Endothelial cell of umbilical vein (primary cell): ENCODE data around the gene BMP8A. TPM values are rescaled to one million over a fixed set of nuclear protein-coding genes. Genes with fewer than 3 reads are reported as not detected.
A peak's percentile ranks its signal among the peaks of the same experiment; 100 is the strongest.

Source experiments
- BruUV-seq: library from RNA; stranded (reverse); fragments of 400-500 nt; replicated peaks from 2 replicates; lab custom pipeline; 2021; lab: Mats Ljungman, UMichigan
- CTCF ChIA-PET: fragments of 300-600, 350-600 bp; sonication (Branson Sonifier 250); formaldehyde crosslinking; loops from one replicate; lab custom pipeline; 2021; ENCODE audit warnings: antibody characterized with exemption, inconsistent platforms; lab: Charles Lee
- POLR2A ChIA-PET: fragments of 300-600, 350-600 bp; sonication (Branson Sonifier 250); formaldehyde crosslinking; loops from one replicate; lab custom pipeline; 2021; ENCODE audit warnings: antibody characterized with exemption, inconsistent platforms; lab: Charles Lee
- DNase-seq: peaks from one replicate; pipeline ENCODE4 v3.0.0-alpha.2; 2011; ENCODE audit warnings: low read depth, low spot score
- FAIRE-seq: peaks from 2 replicates; lab custom pipeline; 2011; peaks lifted over from hg19 to GRCh38; lab: Jason Lieb, UNC
- H2AFZ ChIP-seq: 2 replicates; pipeline ENCODE4 v1.6.0; 2012; ENCODE audit warnings: low read depth, low read length, control low read depth, inconsistent platforms
- H3K27ac ChIP-seq: 2 replicates; pipeline ENCODE4 v1.5.1; 2011; ENCODE audit warnings: low read depth, mild to moderate bottlenecking, control low read depth, low read length, moderate library complexity; ENCODE audit not compliant: insufficient read depth
- H3K27me3 ChIP-seq, 2 experiments: 2 replicates each; pipeline versions ENCODE4 v1.6.0 to v1.6.1; 2011; ENCODE audit warnings: low read length in 2 of 2, mixed read lengths in 1 of 2; ENCODE audit not compliant: control insufficient read depth in 2 of 2, insufficient read depth in 2 of 2
- H3K36me3 ChIP-seq, 2 experiments: 2 replicates in 1 of 2; 3 replicates in 1 of 2; pipeline ENCODE4 v1.5.1; 2011; ENCODE audit warnings: low read length in 2 of 2, mild to moderate bottlenecking in 1 of 2, moderate library complexity in 1 of 2; ENCODE audit not compliant: control insufficient read depth in 2 of 2, insufficient read depth in 2 of 2; ENCODE audit errors: extremely low read depth in 1 of 2
- H3K4me1 ChIP-seq: 3 replicates; pipeline ENCODE4 v1.5.1; 2011; ENCODE audit warnings: mild to moderate bottlenecking, low read length; ENCODE audit not compliant: control insufficient read depth, insufficient read depth; ENCODE audit errors: extremely low read depth
- H3K4me2 ChIP-seq: 2 replicates; pipeline ENCODE4 v1.6.1; 2011; ENCODE audit warnings: low read length, control low read depth, mixed read lengths; ENCODE audit not compliant: insufficient read depth
- H3K4me3 ChIP-seq, 3 experiments: fragments of 200-600 bp in 1 of 3; sonication (generic), shearing (Covaris generic) in 1 of 3; replicated peaks in 1 of 3; 2 replicates each; pipeline ENCODE4 v1.5.1; 2011 to 2016; ENCODE audit warnings: control low read depth in 3 of 3, low read length in 3 of 3, mild to moderate bottlenecking in 2 of 3, inconsistent platforms in 1 of 3, low read depth in 1 of 3, moderate library complexity in 1 of 3; ENCODE audit not compliant: insufficient read depth in 1 of 3
- H3K79me2 ChIP-seq: 2 replicates; pipeline ENCODE4 v1.6.0; 2012; ENCODE audit warnings: low read length, inconsistent platforms; ENCODE audit not compliant: control insufficient read depth, insufficient read depth
- H3K9ac ChIP-seq: replicated peaks from 2 replicates; pipeline ENCODE3; 2011; ENCODE audit warnings: low read length, control low read depth; ENCODE audit not compliant: insufficient read depth; ENCODE audit errors: extremely low read depth
- H3K9me1 ChIP-seq: replicated peaks from 3 replicates; pipeline ENCODE4 v1.6.0; 2011; ENCODE audit warnings: mild to moderate bottlenecking, low read length; ENCODE audit not compliant: control insufficient read depth, insufficient read depth; ENCODE audit errors: extremely low read depth
- H3K9me3 ChIP-seq: replicated peaks from 2 replicates; pipeline ENCODE4 v1.5.1; 2012; ENCODE audit warnings: low read length, inconsistent platforms; ENCODE audit not compliant: control insufficient read depth, insufficient read depth
- H4K20me1 ChIP-seq: replicated peaks from 2 replicates; pipeline ENCODE3; 2011; ENCODE audit warnings: mild to moderate bottlenecking, low read length; ENCODE audit not compliant: control insufficient read depth, insufficient read depth; ENCODE audit errors: extremely low read depth
- EZH2 ChIP-seq: IDR thresholded peaks from 2 replicates; pipeline ENCODE4 v1.6.1; 2012; ENCODE audit warnings: borderline replicate concordance, low read depth, mild to moderate bottlenecking, moderate library complexity, low read length, inconsistent platforms; ENCODE audit not compliant: severe bottlenecking
- FOS ChIP-seq: IDR thresholded peaks from 2 replicates; pipeline ENCODE4 v1.6.1; 2011; ENCODE audit warnings: mild to moderate bottlenecking, low read length, moderate library complexity, borderline replicate concordance; ENCODE audit not compliant: insufficient read depth
- GATA2 ChIP-seq: IDR thresholded peaks from 2 replicates; pipeline ENCODE4 v1.7.0; 2011; ENCODE audit warnings: low read depth, mild to moderate bottlenecking, moderate library complexity, mixed read lengths, low read length; ENCODE audit not compliant: insufficient read length, insufficient read depth
- MAX ChIP-seq: IDR thresholded peaks from 2 replicates; pipeline ENCODE4 v1.6.1; 2011; ENCODE audit not compliant: insufficient read depth, insufficient read length
- MYC ChIP-seq: IDR thresholded peaks from one replicate; pipeline ENCODE4 v1.6.1; 2011; ENCODE audit warnings: mild to moderate bottlenecking, low read depth, low read length
- POLR2A ChIP-seq: IDR thresholded peaks from 2 replicates; pipeline ENCODE4 v1.6.1; 2012; ENCODE audit warnings: low read depth, mild to moderate bottlenecking, control low read depth, low read length
- POLR2AphosphoS5 ChIP-seq: IDR thresholded peaks from 2 replicates; pipeline ENCODE4 v1.6.1; 2012; ENCODE audit warnings: low read depth, mild to moderate bottlenecking, control low read depth, low read length, moderate library complexity; ENCODE audit not compliant: insufficient read depth
- dilution Hi-C: fragments of 300-500 bp; cut with MboI; formaldehyde crosslinking; loops from one replicate; pipeline ENCODE4 v1.15.0; 2019; ENCODE audit warnings: low sequenced_read_pairs; ENCODE audit not compliant: extremely low pct_ligation_motif_present
- intact Hi-C: fragments of 100-400 bp; cut with micrococcal nuclease; formaldehyde crosslinking; loops from one replicate; pipeline ENCODE4 v1.10.0; 2022
- polyA plus RNA-seq, 4 experiments: library from polyadenylated mRNA; depleted of rRNA in 3 of 4; stranded (reverse) in 3 of 4; unstranded in 1 of 4; fragments of >200 nt; gene quantifications; 2 replicates each; pipeline versions ENCODE4 v1.2.1 to v1.2.3, GENCODE V29; 2011 to 2012; ENCODE audit warnings: missing spikeins in 1 of 4
- total RNA-seq: library from RNA; stranded (reverse); gene quantifications from 2 replicates; pipeline ENCODE4 v1.2.3, GENCODE V29; 2021
- TF ChIP-seq, protein P1 (sequence below), 2 donors: IDR thresholded peaks; 1 replicate in 1 of 2; 2 replicates in 1 of 2; pipeline ENCODE4 v1.5.1; 2011; ENCODE audit warnings: low read length in 2 of 2, mild to moderate bottlenecking in 2 of 2, moderate library complexity in 2 of 2, control low read depth in 1 of 2, inconsistent platforms in 1 of 2, low read depth in 1 of 2; ENCODE audit not compliant: insufficient read depth in 1 of 2; ENCODE audit errors: extremely low read depth in 1 of 2

Gene BMP8A
- total and polyA plus RNA-seq, 2 donors (not counting 3 experiments of a cell fraction or from before 2014, with no cell fraction given) = 0.25 to 0.44 TPM

DNA sequence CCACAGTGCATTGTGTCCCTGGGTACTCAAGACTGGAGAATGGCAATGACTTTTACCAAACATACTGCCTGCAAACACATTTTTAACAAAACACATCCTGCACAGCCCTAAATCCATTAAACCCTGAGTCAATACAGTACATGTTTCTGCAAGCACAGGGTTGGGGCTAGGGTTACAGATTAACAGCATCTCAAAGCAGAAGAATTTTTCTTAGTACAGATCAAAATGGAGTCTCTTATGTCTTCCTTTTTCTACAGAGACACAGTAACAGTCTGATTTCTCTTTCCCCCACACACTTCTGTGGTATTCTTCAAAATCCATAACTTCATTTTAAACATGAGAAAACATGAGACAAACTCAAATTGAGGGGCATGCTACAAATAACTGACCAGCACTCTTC is 13.9 kb downstream of the BMP8A start:
- H4K20me1 ChIP-seq = no peaks in the 10 kb centered on the region
- POLR2A ChIA-PET = no interaction called here
- H3K79me2 ChIP-seq = no peaks in the 10 kb centered on the region
- H3K4me1 ChIP-seq = no peaks in the 10 kb centered on the region
- intact Hi-C loops (no loop called here), dilution Hi-C loops (no loop called here)
- no peak for FAIRE-seq
- BruUV-seq = no TSS peak
- TF ChIP-seq FOS = no peak
- TF ChIP-seq POLR2A = no peak
- TF ChIP-seq, protein P1, sequence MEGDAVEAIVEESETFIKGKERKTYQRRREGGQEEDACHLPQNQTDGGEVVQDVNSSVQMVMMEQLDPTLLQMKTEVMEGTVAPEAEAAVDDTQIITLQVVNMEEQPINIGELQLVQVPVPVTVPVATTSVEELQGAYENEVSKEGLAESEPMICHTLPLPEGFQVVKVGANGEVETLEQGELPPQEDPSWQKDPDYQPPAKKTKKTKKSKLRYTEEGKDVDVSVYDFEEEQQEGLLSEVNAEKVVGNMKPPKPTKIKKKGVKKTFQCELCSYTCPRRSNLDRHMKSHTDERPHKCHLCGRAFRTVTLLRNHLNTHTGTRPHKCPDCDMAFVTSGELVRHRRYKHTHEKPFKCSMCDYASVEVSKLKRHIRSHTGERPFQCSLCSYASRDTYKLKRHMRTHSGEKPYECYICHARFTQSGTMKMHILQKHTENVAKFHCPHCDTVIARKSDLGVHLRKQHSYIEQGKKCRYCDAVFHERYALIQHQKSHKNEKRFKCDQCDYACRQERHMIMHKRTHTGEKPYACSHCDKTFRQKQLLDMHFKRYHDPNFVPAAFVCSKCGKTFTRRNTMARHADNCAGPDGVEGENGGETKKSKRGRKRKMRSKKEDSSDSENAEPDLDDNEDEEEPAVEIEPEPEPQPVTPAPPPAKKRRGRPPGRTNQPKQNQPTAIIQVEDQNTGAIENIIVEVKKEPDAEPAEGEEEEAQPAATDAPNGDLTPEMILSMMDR (IDR thresholded peaks at IDR 0.05; ENCODE audit: extremely low read depth in 1 of 2, insufficient read depth in 1 of 2, low read depth in 1 of 2, low read length in 2 of 2) = no peak
- TF ChIP-seq GATA2 = no peak
- H2AFZ ChIP-seq = no peak overlapping the region
- H3K4me3 ChIP-seq = no peak overlapping the region
- H3K36me3 ChIP-seq = no peaks in the 10 kb centered on the region
- H3K9ac ChIP-seq = no peak overlapping the region
- no peak for DNase-seq
- no peak overlapping the region for H3K27ac ChIP-seq
- no peak overlapping the region for H3K4me2 ChIP-seq
- H3K9me1 ChIP-seq = no peaks in the 10 kb centered on the region
- no peaks in the 10 kb centered on the region for H3K9me3 ChIP-seq
- CTCF ChIA-PET = no interaction called here
- H3K27me3 ChIP-seq = no peaks in the 10 kb centered on the region

DNA sequence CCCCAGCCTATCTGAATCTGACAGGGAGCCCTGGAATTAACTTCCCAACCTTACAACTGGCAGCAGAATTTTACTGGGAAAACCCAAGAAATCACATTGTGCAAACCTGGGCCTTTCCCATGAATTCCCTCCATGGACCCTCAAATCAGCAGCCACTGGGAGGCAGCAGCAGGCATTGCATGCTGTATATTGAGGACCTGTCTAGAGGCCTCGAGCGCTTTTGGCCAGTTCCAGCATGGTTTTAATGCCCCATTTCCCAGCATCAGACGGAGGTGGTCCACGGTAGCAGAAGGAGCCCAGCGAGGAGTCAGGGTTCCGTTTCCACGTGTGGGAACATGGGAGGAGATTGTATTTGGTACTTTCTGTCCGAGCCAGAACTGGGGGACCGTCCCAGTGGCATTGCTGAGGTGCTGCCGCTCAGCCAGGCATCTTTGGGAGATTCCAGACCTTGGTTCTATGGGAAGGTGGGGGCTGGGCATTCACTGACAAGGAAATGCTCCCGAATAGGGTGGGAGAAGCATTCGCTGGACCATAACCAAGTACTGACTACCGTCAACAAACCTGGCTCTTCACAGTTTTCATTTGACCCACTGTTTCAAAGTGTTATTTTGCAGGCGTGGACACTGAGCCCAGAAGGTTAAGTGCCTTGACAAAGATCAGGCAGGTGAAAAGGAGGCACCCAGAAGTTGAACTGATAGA is 15.9 kb downstream of the BMP8A start:
- H3K4me3 ChIP-seq = no peak overlapping the region
- no peaks in the 10 kb centered on the region for H3K9me3 ChIP-seq
- H3K9ac ChIP-seq = no peak overlapping the region
- POLR2A ChIA-PET = no interaction called here
- no peak for DNase-seq
- no peak overlapping the region for H3K27ac ChIP-seq
- no peaks in the 10 kb centered on the region for H3K9me1 ChIP-seq
- BruUV-seq = no TSS peak
- CTCF ChIA-PET = no interaction called here
- H4K20me1 ChIP-seq = no peaks in the 10 kb centered on the region
- no peaks in the 10 kb centered on the region for H3K79me2 ChIP-seq
- no peaks in the 10 kb centered on the region for H3K36me3 ChIP-seq
- no peaks in the 10 kb centered on the region for H3K4me1 ChIP-seq
- intact Hi-C loops = loop anchor here (2.0 kb wide), 1 partner anchor 31 kb away; no protein-coding TSS in a partner anchor
- no peak overlapping the region for H3K4me2 ChIP-seq
- TF ChIP-seq MYC = no peak
- no peak for TF ChIP-seq EZH2
- no peak for TF ChIP-seq POLR2AphosphoS5
- no peak for TF ChIP-seq POLR2A
- TF ChIP-seq, protein P1 (IDR thresholded peaks at IDR 0.05; ENCODE audit: extremely low read depth in 1 of 2, insufficient read depth in 1 of 2, low read depth in 1 of 2, low read length in 2 of 2) = peak; percentile 22 to 43
- TF ChIP-seq FOS = no peak
- TF ChIP-seq MAX = no peak
- dilution Hi-C loops = no loop called here
- no peak overlapping the region for H2AFZ ChIP-seq
- no peaks in the 10 kb centered on the region for H3K27me3 ChIP-seq
- FAIRE-seq = peak; percentile 69
